ENCODE results near the gene PPP1R18.
"Not testable (repeated sequence)": the region's sequence is repeated elsewhere in the genome, so short reads cannot be mapped to it uniquely, and the experiment has no call there.

- TF ChIP-seq, protein P1, sequence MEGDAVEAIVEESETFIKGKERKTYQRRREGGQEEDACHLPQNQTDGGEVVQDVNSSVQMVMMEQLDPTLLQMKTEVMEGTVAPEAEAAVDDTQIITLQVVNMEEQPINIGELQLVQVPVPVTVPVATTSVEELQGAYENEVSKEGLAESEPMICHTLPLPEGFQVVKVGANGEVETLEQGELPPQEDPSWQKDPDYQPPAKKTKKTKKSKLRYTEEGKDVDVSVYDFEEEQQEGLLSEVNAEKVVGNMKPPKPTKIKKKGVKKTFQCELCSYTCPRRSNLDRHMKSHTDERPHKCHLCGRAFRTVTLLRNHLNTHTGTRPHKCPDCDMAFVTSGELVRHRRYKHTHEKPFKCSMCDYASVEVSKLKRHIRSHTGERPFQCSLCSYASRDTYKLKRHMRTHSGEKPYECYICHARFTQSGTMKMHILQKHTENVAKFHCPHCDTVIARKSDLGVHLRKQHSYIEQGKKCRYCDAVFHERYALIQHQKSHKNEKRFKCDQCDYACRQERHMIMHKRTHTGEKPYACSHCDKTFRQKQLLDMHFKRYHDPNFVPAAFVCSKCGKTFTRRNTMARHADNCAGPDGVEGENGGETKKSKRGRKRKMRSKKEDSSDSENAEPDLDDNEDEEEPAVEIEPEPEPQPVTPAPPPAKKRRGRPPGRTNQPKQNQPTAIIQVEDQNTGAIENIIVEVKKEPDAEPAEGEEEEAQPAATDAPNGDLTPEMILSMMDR (IDR thresholded peaks at IDR 0.05; ENCODE audit: low read depth, low read length): not testable (repeated sequence)
- not testable (repeated sequence) for TF ChIP-seq POLR2A (IDR thresholded peaks at IDR 0.05; ENCODE audit: extremely low read depth, insufficient read length); MAX (IDR thresholded peaks at IDR 0.05; ENCODE audit: low read depth, low read length)
Observed at GRCh38 chr6:30717845-30718720, 31.6 kb upstream of the PPP1R18 start.

Measured in NB4 (cell line).